IMR-90 (cell line): ENCODE measurements around the gene IVNS1ABP. TPM values are rescaled to one million over a fixed set of nuclear protein-coding genes. Genes with fewer than 3 reads are reported as not detected.

Experiments used
- ATAC-seq: fragments of 200-7000 bp; cut with Tn5 transposase; 2 replicates; pipeline ENCODE4 v1.9.1; 2020; ENCODE audit warnings: low read depth, mild to moderate bottlenecking, moderate library complexity
- BruUV-seq: library from RNA; stranded (reverse); fragments of 400-500 nt; replicated peaks from 2 replicates; lab custom pipeline; 2021; lab: Mats Ljungman, UMichigan
- CTCF ChIA-PET: fragments of 300-600 bp; formaldehyde crosslinking; extraction: SDS; loops from one replicate; lab custom pipeline; 2021; ENCODE audit warnings: antibody characterized with exemption; lab: Yijun Ruan, JAX
- POLR2A ChIA-PET: fragments of 300-600 bp; sonication (Branson Sonifier 250); formaldehyde crosslinking; loops from one replicate; lab custom pipeline; 2022; ENCODE audit warnings: antibody characterized with exemption; ENCODE audit not compliant: unreplicated experiment; lab: Charles Lee
- DNase-seq: peaks from one replicate; pipeline ENCODE4 v3.0.0; 2013
- H2AFZ ChIP-seq: replicated peaks from 2 replicates; pipeline ENCODE3; 2013; ENCODE audit warnings: low read length, mild to moderate bottlenecking; ENCODE audit not compliant: poor library complexity
- H2AK5ac ChIP-seq: 2 replicates; pipeline ENCODE4 v1.6.1; 2013; ENCODE audit warnings: low read depth, low read length, inconsistent platforms
- H2AK9ac ChIP-seq: replicated peaks from 2 replicates; pipeline ENCODE3; 2013; ENCODE audit warnings: mild to moderate bottlenecking, low read depth, low read length, moderate library complexity; ENCODE audit not compliant: poor library complexity
- H2BK120ac ChIP-seq: 2 replicates; pipeline ENCODE4 v1.6.1; 2013; ENCODE audit warnings: low read depth, low read length, inconsistent platforms
- H2BK15ac ChIP-seq: 3 replicates; pipeline ENCODE4 v1.6.1; 2013; ENCODE audit warnings: low read depth, low read length, inconsistent platforms
- H2BK20ac ChIP-seq: 2 replicates; pipeline ENCODE4 v1.6.1; 2013; ENCODE audit warnings: low read depth, mild to moderate bottlenecking, inconsistent platforms, low read length, moderate library complexity
- H2BK5ac ChIP-seq: 2 replicates; pipeline ENCODE4 v1.6.1; 2013; ENCODE audit warnings: mild to moderate bottlenecking, low read depth, low read length, inconsistent platforms; ENCODE audit not compliant: poor library complexity, severe bottlenecking
- H3K14ac ChIP-seq: replicated peaks from 2 replicates; pipeline ENCODE4 v1.6.1; 2013; ENCODE audit warnings: low read depth, low read length, inconsistent platforms
- H3K18ac ChIP-seq: 2 replicates; pipeline ENCODE4 v1.6.1; 2013; ENCODE audit warnings: low read depth, low read length, control low read depth
- H3K23ac ChIP-seq: 2 replicates; pipeline ENCODE4 v1.6.1; 2013; ENCODE audit warnings: low read depth, low read length, inconsistent platforms
- H3K27ac ChIP-seq: 2 replicates; pipeline ENCODE4 v1.5.1; 2013; ENCODE audit warnings: mild to moderate bottlenecking, control low read depth, low read length; ENCODE audit not compliant: insufficient read depth
- H3K27me3 ChIP-seq: 2 replicates; pipeline ENCODE4 v1.6.1; 2013; ENCODE audit warnings: low read length; ENCODE audit not compliant: control insufficient read depth, insufficient read depth
- H3K36me3 ChIP-seq: 2 replicates; pipeline ENCODE4 v1.6.1; 2013; ENCODE audit warnings: low read length, mixed read lengths; ENCODE audit not compliant: control insufficient read depth, insufficient read depth
- H3K4ac ChIP-seq: 2 replicates; pipeline ENCODE4 v1.6.1; 2013; ENCODE audit warnings: low read depth, low read length, inconsistent platforms
- H3K4me1 ChIP-seq: 2 replicates; pipeline ENCODE4 v1.6.1; 2013; ENCODE audit warnings: low read length, mixed read lengths; ENCODE audit not compliant: control insufficient read depth, insufficient read depth
- H3K4me2 ChIP-seq: 2 replicates; pipeline ENCODE4 v1.6.1; 2013; ENCODE audit warnings: low read depth, mild to moderate bottlenecking, control low read depth, low read length, moderate library complexity
- H3K4me3 ChIP-seq: 2 replicates; pipeline ENCODE4 v1.5.1; 2013; ENCODE audit warnings: low read depth, mild to moderate bottlenecking, control low read depth, low read length, moderate library complexity; ENCODE audit not compliant: insufficient read depth
- H3K56ac ChIP-seq: 2 replicates; pipeline ENCODE4 v1.6.1; 2013; ENCODE audit warnings: low read length, inconsistent platforms; ENCODE audit not compliant: insufficient read depth; ENCODE audit errors: extremely low read depth
- H3K79me1 ChIP-seq, 2 experiments: 2 replicates each; pipeline ENCODE4 v1.6.1; 2013; ENCODE audit warnings: low read length in 2 of 2, inconsistent platforms in 1 of 2, low read depth in 1 of 2
- H3K9ac ChIP-seq: 2 replicates; pipeline ENCODE4 v1.6.1; 2013; ENCODE audit warnings: low read depth, low read length, control low read depth
- H3K9me1 ChIP-seq: 2 replicates; pipeline ENCODE4 v1.6.1; 2013; ENCODE audit warnings: low read length, inconsistent platforms; ENCODE audit not compliant: insufficient read depth
- H3K9me3 ChIP-seq: 2 replicates; pipeline ENCODE4 v1.6.1; 2013; ENCODE audit warnings: low read length; ENCODE audit not compliant: control insufficient read depth, insufficient read depth
- H4K20me1 ChIP-seq: 2 replicates; pipeline ENCODE4 v1.6.1; 2013; ENCODE audit warnings: low read length, inconsistent platforms; ENCODE audit not compliant: insufficient read depth
- H4K5ac ChIP-seq: 2 replicates; pipeline ENCODE4 v1.6.1; 2013; ENCODE audit warnings: mild to moderate bottlenecking, low read depth, low read length, control low read depth
- H4K8ac ChIP-seq, 2 experiments: 2 replicates each; pipeline ENCODE4 v1.6.1; 2013; ENCODE audit warnings: low read depth in 2 of 2, low read length in 2 of 2, control low read depth in 1 of 2, inconsistent platforms in 1 of 2
- H4K91ac ChIP-seq: 2 replicates; pipeline ENCODE4 v1.6.1; 2013; ENCODE audit warnings: low read depth, low read length, inconsistent platforms; ENCODE audit not compliant: insufficient read depth
- BHLHE40 ChIP-seq: fragments of 150-350 bp; IDR thresholded peaks from 2 replicates; pipeline ENCODE4 v1.6.1; 2016; ENCODE audit warnings: mild to moderate bottlenecking, low read depth, low read length
- CEBPB ChIP-seq: IDR thresholded peaks from 2 replicates; pipeline ENCODE4 v1.6.1; 2012; ENCODE audit warnings: low read depth, low read length, improper control_type of control experiment
- ELK1 ChIP-seq: fragments of 150-350 bp; IDR thresholded peaks from 2 replicates; pipeline ENCODE4 v1.6.1; 2016; ENCODE audit warnings: low read depth, mild to moderate bottlenecking, low read length, moderate library complexity, borderline replicate concordance
- FOS ChIP-seq: fragments of 150-350 bp; IDR thresholded peaks from 2 replicates; pipeline ENCODE4 v1.6.1; 2016; ENCODE audit warnings: low read depth, low read length
- MAFK ChIP-seq: IDR thresholded peaks from 2 replicates; pipeline ENCODE4 v1.6.1; 2012; ENCODE audit warnings: low read depth, low read length, improper control_type of control experiment
- RAD21 ChIP-seq: IDR thresholded peaks from 2 replicates; pipeline ENCODE4 v1.6.1; 2012; ENCODE audit warnings: low read length, improper control_type of control experiment
- RCOR1 ChIP-seq: IDR thresholded peaks from 2 replicates; pipeline ENCODE4 v1.6.1; 2012; ENCODE audit warnings: mild to moderate bottlenecking, low read length, improper control_type of control experiment; ENCODE audit not compliant: insufficient replicate concordance
- RFX5 ChIP-seq: IDR thresholded peaks from 2 replicates; pipeline ENCODE4 v1.8.0; 2012; ENCODE audit warnings: low read depth, mild to moderate bottlenecking, low read length, moderate library complexity
- WGBS, 2 experiments: methylation state at CpG; one replicate each; pipeline versions ENCODE4 v1.1.5 to v1.1.7; 2013; ENCODE audit warnings: missing lambda C conversion rate in 2 of 2; ENCODE audit not compliant: insufficient read length in 1 of 2; ENCODE audit errors: extremely low coverage in 2 of 2; 5-methylcytosine and 5-hydroxymethylcytosine counted together
- dilution Hi-C: fragments of 300-500 bp; cut with HindIII; formaldehyde crosslinking; loops from one replicate; pipeline ENCODE4 v1.14.3; 2018; ENCODE audit warnings: low sequenced_read_pairs; ENCODE audit not compliant: unreplicated experiment
- in situ Hi-C: fragments of 300-500 bp; cut with MboI; formaldehyde crosslinking; loops from 3 replicates; pipeline ENCODE4 v1.14.3; 2019; ENCODE audit warnings: low sequenced_read_pairs, inconsistent platforms, mixed read lengths
- intact Hi-C: fragments of 100-400 bp; cut with micrococcal nuclease; formaldehyde crosslinking; loops from 2 replicates; pipeline ENCODE4 v1.10.0; 2022
- polyA plus RNA-seq, 3 experiments: library from polyadenylated mRNA; depleted of rRNA; stranded (reverse); fragments of >200 nt; gene quantifications; 2 replicates each; pipeline ENCODE4 v1.2.3, GENCODE V29; 2012; ENCODE audit warnings: low replicate concordance in 1 of 3
- total RNA-seq: library from RNA; depleted of rRNA; stranded (reverse); fragments of >200 nt; gene quantifications from 2 replicates; pipeline ENCODE4 v1.2.3, GENCODE V29; 2012
- TF ChIP-seq, protein P1 (sequence below): conservative IDR thresholded peaks from 2 replicates; pipeline ENCODE4 v1.5.1; 2012; ENCODE audit warnings: mild to moderate bottlenecking, low read depth, low read length, improper control_type of control experiment

The IVNS1ABP gene
- total and polyA plus RNA-seq, 2 of the 4 experiments (the other 2 are of a cell fraction), result 21.8 to 26.7 TPM

DNA sequence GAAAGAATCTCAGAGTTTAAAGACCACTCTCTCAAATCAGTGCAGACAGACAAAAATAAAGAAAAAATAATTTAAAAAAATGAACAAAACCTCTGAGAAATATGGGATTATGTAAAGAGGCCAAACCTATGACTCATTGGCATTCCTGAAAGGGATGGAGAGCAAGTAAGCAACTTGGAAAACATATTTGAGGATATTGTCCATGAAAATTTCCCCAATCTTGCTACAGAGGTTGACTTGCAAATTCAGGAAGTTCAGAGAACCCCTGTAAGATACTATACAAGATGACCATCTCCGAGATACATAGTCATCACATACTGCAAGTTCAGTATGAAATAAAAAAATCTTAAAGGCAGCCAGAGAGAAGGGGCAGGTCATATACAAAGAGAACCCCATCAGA, 43.7 kb upstream of the IVNS1ABP start:
- H3K36me3 ChIP-seq, result no peaks in the 10 kb centered on the region
- no CpG with 5 or more reads among the region's 1 CpG for WGBS, 2 experiments
- no peak overlapping the region for H4K8ac ChIP-seq
- no peak overlapping the region for H2BK20ac ChIP-seq
- H3K4me3 ChIP-seq, result no peak overlapping the region
- H3K9me3 ChIP-seq, result peaks cover 2% of the 10 kb centered on the region; the same call in 1 of the 2 replicates
- no peaks in the 10 kb centered on the region for H4K20me1 ChIP-seq
- dilution Hi-C loops, result no loop called here
- no peak overlapping the region for H3K56ac ChIP-seq
- no peak overlapping the region for H3K23ac ChIP-seq
- no peak overlapping the region for H2AK9ac ChIP-seq
- H2AFZ ChIP-seq, result no peak overlapping the region
- H3K14ac ChIP-seq, result no peak overlapping the region
- no peaks in the 10 kb centered on the region for H3K9me1 ChIP-seq
- intact Hi-C loops, result no loop called here
- DNase-seq (peak; percentile 50), ATAC-seq (peak; percentile 57)
- TF ChIP-seq MAFK (no peak), CEBPB (no peak), FOS (no peak), RAD21 (no peak), ELK1 (no peak), RFX5 (no peak), RCOR1 (no peak), BHLHE40 (no peak)
- TF ChIP-seq, protein P1, sequence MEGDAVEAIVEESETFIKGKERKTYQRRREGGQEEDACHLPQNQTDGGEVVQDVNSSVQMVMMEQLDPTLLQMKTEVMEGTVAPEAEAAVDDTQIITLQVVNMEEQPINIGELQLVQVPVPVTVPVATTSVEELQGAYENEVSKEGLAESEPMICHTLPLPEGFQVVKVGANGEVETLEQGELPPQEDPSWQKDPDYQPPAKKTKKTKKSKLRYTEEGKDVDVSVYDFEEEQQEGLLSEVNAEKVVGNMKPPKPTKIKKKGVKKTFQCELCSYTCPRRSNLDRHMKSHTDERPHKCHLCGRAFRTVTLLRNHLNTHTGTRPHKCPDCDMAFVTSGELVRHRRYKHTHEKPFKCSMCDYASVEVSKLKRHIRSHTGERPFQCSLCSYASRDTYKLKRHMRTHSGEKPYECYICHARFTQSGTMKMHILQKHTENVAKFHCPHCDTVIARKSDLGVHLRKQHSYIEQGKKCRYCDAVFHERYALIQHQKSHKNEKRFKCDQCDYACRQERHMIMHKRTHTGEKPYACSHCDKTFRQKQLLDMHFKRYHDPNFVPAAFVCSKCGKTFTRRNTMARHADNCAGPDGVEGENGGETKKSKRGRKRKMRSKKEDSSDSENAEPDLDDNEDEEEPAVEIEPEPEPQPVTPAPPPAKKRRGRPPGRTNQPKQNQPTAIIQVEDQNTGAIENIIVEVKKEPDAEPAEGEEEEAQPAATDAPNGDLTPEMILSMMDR, result no peak
- H2AK5ac ChIP-seq, result no peak overlapping the region
- no peak overlapping the region for H4K5ac ChIP-seq
- no peak overlapping the region; the same call in 1 of the 2 replicates for H3K18ac ChIP-seq
- POLR2A ChIA-PET, result no interaction called here
- CTCF ChIA-PET, result no interaction called here
- no peak overlapping the region for H2BK120ac ChIP-seq
- no peak overlapping the region for H3K4ac ChIP-seq
- no TSS peak for BruUV-seq
- H3K79me1 ChIP-seq, result no peaks in the 10 kb centered on the region
- in situ Hi-C loops, result no loop called here
- no peak overlapping the region for H3K4me2 ChIP-seq
- no peaks in the 10 kb centered on the region for H3K27me3 ChIP-seq
- no peaks in the 10 kb centered on the region for H3K4me1 ChIP-seq
- H3K27ac ChIP-seq, result no peak overlapping the region
- no peak overlapping the region for H3K9ac ChIP-seq
- no peak overlapping the region for H2BK5ac ChIP-seq
- no peak overlapping the region for H2BK15ac ChIP-seq
- H4K91ac ChIP-seq, result no peak overlapping the region
